GM12878 (cell line): ENCODE data around the gene BARX2. TPM values are rescaled to one million over a fixed set of nuclear protein-coding genes. Genes with fewer than 3 reads are reported as not detected.

Source experiments
- ATAC-seq: fragments of 200-7000 bp; cut with Tn5 transposase; 3 replicates; pipeline ENCODE4 v1.9.1; 2020; ENCODE audit warnings: mild to moderate bottlenecking, moderate library complexity
- BruUV-seq: library from RNA; stranded (reverse); fragments of 400-500 nt; replicated peaks from 2 replicates; lab custom pipeline; 2021; lab: Mats Ljungman, UMichigan
- CTCF ChIA-PET: fragments of 300-600 bp; sonication (Branson Sonifier 250); formaldehyde crosslinking; extraction: SDS; loops from one replicate; lab custom pipeline; 2021; ENCODE audit warnings: inconsistent platforms; lab: Yijun Ruan, JAX
- POLR2A ChIA-PET: fragments of 350-600 bp; formaldehyde crosslinking; extraction: SDS; loops from one replicate; lab custom pipeline; 2021; ENCODE audit warnings: inconsistent platforms; lab: Charles Lee
- RAD21 ChIA-PET: fragments of 300-600 bp; sonication (Branson Sonifier 250); formaldehyde crosslinking; loops from one replicate; lab custom pipeline; 2023; ENCODE audit warnings: antibody characterized with exemption; ENCODE audit not compliant: unreplicated experiment; lab: Charles Lee
- SMC1A ChIA-PET: fragments of 300-600 bp; sonication (Branson Sonifier 250); formaldehyde crosslinking; loops from one replicate; lab custom pipeline; 2023; ENCODE audit not compliant: unreplicated experiment, uncharacterized antibody; lab: Charles Lee
- DNase-seq: peaks from one replicate; pipeline ENCODE4 v3.0.0-alpha.2; 2011; ENCODE audit warnings: low read depth, low spot score
- FAIRE-seq: peaks from 3 replicates; lab custom pipeline; 2011; peaks lifted over from hg19 to GRCh38; lab: Jason Lieb, UNC
- H2AFZ ChIP-seq: 2 replicates; pipeline ENCODE4 v1.6.0; 2011; ENCODE audit warnings: low read depth, low read length, control low read depth; ENCODE audit not compliant: control insufficient read depth
- H3K27ac ChIP-seq: 2 replicates; pipeline ENCODE4 v1.5.1; 2011; ENCODE audit warnings: control low read depth; ENCODE audit not compliant: control insufficient read depth, insufficient read depth
- H3K27me3 ChIP-seq, 2 experiments: replicated peaks in 1 of 2; 2 replicates each; pipeline versions ENCODE4 v1.6.0 to v1.6.1; 2011; ENCODE audit warnings: low read length in 1 of 2; ENCODE audit not compliant: control insufficient read depth in 2 of 2, insufficient read depth in 2 of 2
- H3K36me3 ChIP-seq, 2 experiments: 2 replicates each; pipeline ENCODE4 v1.5.1; 2011; ENCODE audit warnings: low read length in 1 of 2; ENCODE audit not compliant: control insufficient read depth in 2 of 2, insufficient read depth in 2 of 2
- H3K4me1 ChIP-seq: 2 replicates; pipeline ENCODE4 v1.6.1; 2011; ENCODE audit warnings: mild to moderate bottlenecking, low read length, moderate library complexity, mixed read lengths; ENCODE audit not compliant: control insufficient read depth, insufficient read depth
- H3K4me2 ChIP-seq: 2 replicates; pipeline ENCODE4 v1.6.0; 2011; ENCODE audit warnings: control low read depth; ENCODE audit not compliant: control insufficient read depth, insufficient read depth
- H3K4me3 ChIP-seq: fragments of 200-600 bp; sonication (generic); 2 replicates; pipeline ENCODE4 v1.5.1; 2016
- H3K79me2 ChIP-seq: 2 replicates; pipeline ENCODE4 v1.6.0; 2011; ENCODE audit warnings: low read length; ENCODE audit not compliant: control insufficient read depth, insufficient read depth
- H3K9ac ChIP-seq: 2 replicates; pipeline ENCODE4 v1.8.0; 2011; ENCODE audit warnings: low read length, control low read depth, mixed read lengths; ENCODE audit not compliant: control insufficient read depth, insufficient read depth
- H3K9me3 ChIP-seq: replicated peaks from 3 replicates; pipeline ENCODE4 v1.5.1; 2011; ENCODE audit warnings: mild to moderate bottlenecking, low read length; ENCODE audit not compliant: control insufficient read depth, insufficient read depth
- H4K20me1 ChIP-seq: 2 replicates; pipeline ENCODE4 v1.6.0; 2011; ENCODE audit not compliant: control insufficient read depth, insufficient read depth
- CBX3 ChIP-seq: fragments of 200-600 bp; sonication (generic); IDR thresholded peaks from 2 replicates; pipeline ENCODE4 v1.6.1; 2016; ENCODE audit warnings: low read depth, borderline replicate concordance
- CHD4 ChIP-seq: fragments of 200-600 bp; sonication (generic); IDR thresholded peaks from 2 replicates; pipeline ENCODE4 v1.6.1; 2016; ENCODE audit warnings: mild to moderate bottlenecking
- EGR1 ChIP-seq, 2 experiments: IDR thresholded peaks; 1 replicate in 1 of 2; 2 replicates in 1 of 2; pipeline ENCODE4 v1.6.1; 2011 to 2012; ENCODE audit warnings: low read depth in 2 of 2, low read length in 2 of 2, borderline replicate concordance in 1 of 2, mild to moderate bottlenecking in 1 of 2, moderate library complexity in 1 of 2
- GABPA ChIP-seq: IDR thresholded peaks from 2 replicates; pipeline ENCODE4 v1.6.1; 2014; ENCODE audit warnings: antibody characterized with exemption, low read depth, mild to moderate bottlenecking, inconsistent platforms
- KDM1A ChIP-seq: fragments of 200-600 bp; sonication (generic); IDR thresholded peaks from 2 replicates; pipeline ENCODE4 v1.6.1; 2016; ENCODE audit warnings: borderline replicate concordance
- MEF2A ChIP-seq: IDR thresholded peaks from 2 replicates; pipeline ENCODE4 v1.6.1; 2011; ENCODE audit warnings: low read depth, mild to moderate bottlenecking, low read length, moderate library complexity; ENCODE audit not compliant: insufficient read depth
- MTA2 ChIP-seq: fragments of 450-650 bp; IDR thresholded peaks from 2 replicates; pipeline ENCODE4 v1.6.1; 2016; ENCODE audit warnings: low read depth, mild to moderate bottlenecking, moderate library complexity
- MTA3 ChIP-seq: IDR thresholded peaks from 2 replicates; pipeline ENCODE4 v1.6.1; 2012; ENCODE audit warnings: low read length, inconsistent platforms, borderline replicate concordance
- NFXL1 ChIP-seq: fragments of 450-650 bp; IDR thresholded peaks from 2 replicates; pipeline ENCODE4 v1.6.1; 2017; ENCODE audit warnings: antibody characterized with exemption, mild to moderate bottlenecking, borderline replicate concordance
- NFYA ChIP-seq: IDR thresholded peaks from 2 replicates; pipeline ENCODE4 v1.6.1; 2011; ENCODE audit warnings: low read depth, mild to moderate bottlenecking, low read length, improper control_type of control experiment, borderline replicate concordance
- NFYB ChIP-seq: IDR thresholded peaks from 2 replicates; pipeline ENCODE4 v1.6.1; 2011; ENCODE audit warnings: low read depth, mild to moderate bottlenecking, low read length, improper control_type of control experiment, moderate library complexity; ENCODE audit not compliant: insufficient read depth
- PML ChIP-seq: IDR thresholded peaks from 2 replicates; pipeline ENCODE4 v1.6.1; 2012; ENCODE audit warnings: low read length, inconsistent platforms
- POLR2AphosphoS2 ChIP-seq: IDR thresholded peaks from 2 replicates; pipeline ENCODE4 v1.6.1; 2011; ENCODE audit warnings: low read depth, mild to moderate bottlenecking, low read length, improper control_type of control experiment, moderate library complexity
- POLR2AphosphoS5 ChIP-seq: IDR thresholded peaks from 2 replicates; pipeline ENCODE4 v1.6.1; 2011; ENCODE audit warnings: mild to moderate bottlenecking, low read length, inconsistent platforms
- RB1 ChIP-seq: fragments of 450-650 bp; formaldehyde crosslinking; IDR thresholded peaks from 2 replicates; pipeline ENCODE4 v1.6.1; 2017; ENCODE audit warnings: mild to moderate bottlenecking, borderline replicate concordance
- RCOR1 ChIP-seq: conservative IDR thresholded peaks from 2 replicates; pipeline ENCODE4 v1.6.1; 2012; ENCODE audit warnings: low read depth, low read length, improper control_type of control experiment
- SKIL ChIP-seq: fragments of 450-650 bp; IDR thresholded peaks from 2 replicates; pipeline ENCODE4 v1.6.1; 2017; ENCODE audit warnings: mild to moderate bottlenecking, low read depth, inconsistent platforms; ENCODE audit not compliant: poor library complexity, severe bottlenecking
- SPI1 ChIP-seq: IDR thresholded peaks from 2 replicates; pipeline ENCODE4 v1.6.1; 2011; ENCODE audit warnings: low read depth, mild to moderate bottlenecking, low read length, moderate library complexity, borderline replicate concordance; ENCODE audit not compliant: insufficient read depth
- ZSCAN29 ChIP-seq: fragments of 450-650 bp; IDR thresholded peaks from 2 replicates; pipeline ENCODE4 v1.6.1; 2017; ENCODE audit warnings: mild to moderate bottlenecking, moderate library complexity
- WGBS: methylation state at CpG from one replicate; pipeline ENCODE4 v1.1.6; 2016; ENCODE audit warnings: low lambda C conversion rate; ENCODE audit not compliant: insufficient replicate concordance, insufficient coverage; ENCODE audit errors: missing lambda C conversion rate; 5-methylcytosine and 5-hydroxymethylcytosine counted together
- in situ Hi-C: fragments of 300-500 bp; cut with MboI; formaldehyde crosslinking; loops from 9 replicates; pipeline ENCODE4 v1.14.3; 2018; ENCODE audit warnings: mixed read lengths
- intact Hi-C: fragments of 100-400 bp; cut with micrococcal nuclease; formaldehyde crosslinking; loops from one replicate; pipeline ENCODE4 v1.14.2; 2022; ENCODE audit not compliant: unreplicated experiment
- polyA plus RNA-seq, 11 experiments: library from polyadenylated mRNA; depleted of rRNA in 4 of 11; unstranded in 6 of 11; stranded (reverse) in 5 of 11; fragments of >200 nt; fragmentation: Nextera tagmentation in 4 of 11; fragmentation: Illumina TruSeq in 1 of 11; extraction: Ambion mirVana in 4 of 11; extraction: Trizol in 1 of 11; gene quantifications; 1 replicate in 1 of 11; 2 replicates in 10 of 11; pipeline versions ENCODE4 v1.2.1 to v1.2.3, GENCODE V29; 2011 to 2016; ENCODE audit warnings: inconsistent platforms in 2 of 11, missing spikeins in 2 of 11, low read depth in 1 of 11
- total RNA-seq, 4 experiments: library from RNA; depleted of rRNA in 3 of 4; stranded (reverse); fragments of >200 nt in 3 of 4; fragmentation: Illumina TruSeq in 1 of 4; extraction: Trizol in 1 of 4; gene quantifications; 2 replicates each; pipeline versions ENCODE4 v1.2.1 to v1.2.3, GENCODE V29; 2013 to 2021

The BARX2 gene
- total and polyA plus RNA-seq, 10 of the 15 experiments (the other 5 are each of a cell fraction or from before 2014, with no cell fraction given): 0.07 to 0.84 TPM; not detected in 8

DNA sequence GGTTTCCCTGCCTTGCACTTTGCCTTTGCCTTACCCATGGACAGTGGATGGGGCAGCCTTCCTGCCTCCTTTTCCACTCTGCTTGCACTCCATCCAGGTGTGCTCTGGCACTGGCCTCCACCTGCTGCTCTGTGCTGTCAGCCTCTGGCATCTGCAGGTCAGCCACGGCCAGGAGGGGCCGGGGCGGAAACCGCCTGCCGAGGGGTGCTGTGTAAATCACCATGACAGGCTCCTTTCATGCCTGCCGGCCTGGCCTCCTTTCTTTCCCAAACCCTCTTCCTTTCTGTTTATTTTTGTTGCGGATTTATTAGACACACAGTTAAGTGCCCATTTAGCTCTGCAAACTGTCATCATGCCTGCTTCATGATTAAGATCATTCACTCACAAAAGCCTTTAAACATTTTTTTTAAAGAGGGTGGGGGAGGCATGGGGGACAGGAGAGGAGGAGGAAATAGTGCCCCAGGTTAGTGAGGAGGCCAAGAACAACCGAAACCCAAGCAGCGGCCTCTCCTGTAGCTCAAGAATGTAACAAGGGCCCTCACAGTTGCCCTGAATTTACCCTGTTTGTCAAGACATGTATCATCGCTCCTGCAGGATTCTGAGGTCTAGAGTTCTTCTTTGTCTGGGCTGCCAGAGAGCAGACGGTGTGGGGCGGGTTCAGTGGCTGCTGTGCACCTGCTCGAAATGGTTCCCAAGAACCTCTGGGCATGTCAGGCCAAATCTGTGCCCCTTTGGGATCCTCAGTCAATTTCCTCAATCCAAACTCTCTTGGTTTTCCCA is 83.3 kb downstream of the BARX2 start:
- Histone ChIP-seq H4K20me1 (no peaks in the 10 kb centered on the region), H3K4me3 (no peak overlapping the region), H3K4me2 (no peak overlapping the region), H3K79me2 (no peaks in the 10 kb centered on the region), H3K27ac (no peak overlapping the region), H3K9me3 (no peaks in the 10 kb centered on the region), H3K36me3 (no peaks in the 10 kb centered on the region), H2AFZ (no peak overlapping the region), H3K9ac (no peak overlapping the region), H3K4me1 (no peaks in the 10 kb centered on the region), H3K27me3 (peaks cover 0 to 1% of the 10 kb centered on the region in 2 experiments; a peak in 2 of 4 replicates)
- ChIA-PET CTCF (no interaction called here), RAD21 (no interaction called here), POLR2A (no interaction called here), SMC1A (no interaction called here)
- ATAC-seq (no peak), FAIRE-seq (no peak), DNase-seq (no peak)
- 2% methylated on average over 13 of the region's 13 CpGs for WGBS
- no TSS peak for BruUV-seq
- TF ChIP-seq MTA3 (no peak), GABPA (no peak), RB1 (no peak), MTA2 (no peak), SKIL (no peak), NFYB (no peak), ZSCAN29 (no peak), NFXL1 (no peak), CHD4 (no peak), CBX3 (no peak), MEF2A (no peak), EGR1 (IDR thresholded peaks at IDR 0.05; ENCODE audit: borderline replicate concordance in 1 of 2, low read depth in 2 of 2, low read length in 2 of 2) (no peak), POLR2AphosphoS5 (no peak), POLR2AphosphoS2 (no peak), NFYA (no peak), SPI1 (no peak), PML (no peak), KDM1A (no peak), RCOR1 (no peak)
- intact Hi-C loops: no loop called here
- in situ Hi-C loops: no loop called here
